GM19023 (cell line): ENCODE measurements around the gene MAJIN.
A peak's percentile ranks its signal among the peaks of the same experiment; 100 is the strongest.

Source experiments
- ATAC-seq: cut with Tn5 transposase; IDR thresholded peaks from one replicate; pipeline ENCODE4 v1.9.1; 2021; ENCODE audit warnings: mild to moderate bottlenecking, moderate library complexity; ENCODE audit not compliant: unreplicated experiment

MAJIN gene

DNA sequence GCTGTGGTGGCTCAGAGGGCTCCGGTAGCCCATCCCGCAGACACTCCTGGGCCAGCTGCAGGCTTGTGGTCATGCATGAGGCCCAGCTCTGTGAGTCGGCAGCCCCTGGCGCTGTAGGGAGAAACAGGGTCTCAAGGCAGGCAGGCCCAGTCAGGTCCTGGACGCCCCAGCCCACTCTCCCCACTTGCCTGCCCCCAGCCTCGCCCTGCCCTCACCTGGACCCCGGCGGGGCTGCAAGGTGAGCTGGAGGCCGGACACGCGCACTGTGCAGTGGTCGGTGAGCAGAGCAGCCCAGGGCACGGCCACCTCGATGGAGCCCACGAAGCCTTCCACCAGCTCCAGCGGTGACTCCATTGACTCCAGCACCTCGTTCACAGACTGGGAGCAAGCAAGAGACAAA, 57.8 kb downstream of the MAJIN start:
- no peak for ATAC-seq

- ATAC-seq, result no peak
Measured at GRCh38 chr11:64913171-64913727, 58.7 kb downstream of the MAJIN start.

DNA sequence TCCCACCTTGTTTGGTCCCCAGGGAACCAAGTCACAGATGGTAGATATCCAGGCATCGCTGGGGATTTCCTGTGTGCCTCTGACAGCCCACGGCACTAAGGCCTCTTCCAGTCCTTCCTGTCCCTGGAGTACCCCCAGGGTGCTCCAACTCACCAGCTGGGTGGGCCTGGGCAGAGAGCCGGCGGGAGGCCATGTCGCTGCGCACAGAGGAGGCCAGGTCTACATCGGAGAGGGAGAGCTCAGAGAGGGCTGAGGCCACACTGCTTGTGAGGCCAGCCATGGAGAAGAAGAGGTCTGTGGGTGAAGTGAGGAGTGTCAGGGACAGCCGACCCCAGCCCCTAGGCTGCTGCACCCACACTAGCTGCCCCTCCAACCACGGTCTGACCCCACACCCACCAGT, 60.2 kb downstream of the MAJIN start:
- ATAC-seq, result no peak

DNA sequence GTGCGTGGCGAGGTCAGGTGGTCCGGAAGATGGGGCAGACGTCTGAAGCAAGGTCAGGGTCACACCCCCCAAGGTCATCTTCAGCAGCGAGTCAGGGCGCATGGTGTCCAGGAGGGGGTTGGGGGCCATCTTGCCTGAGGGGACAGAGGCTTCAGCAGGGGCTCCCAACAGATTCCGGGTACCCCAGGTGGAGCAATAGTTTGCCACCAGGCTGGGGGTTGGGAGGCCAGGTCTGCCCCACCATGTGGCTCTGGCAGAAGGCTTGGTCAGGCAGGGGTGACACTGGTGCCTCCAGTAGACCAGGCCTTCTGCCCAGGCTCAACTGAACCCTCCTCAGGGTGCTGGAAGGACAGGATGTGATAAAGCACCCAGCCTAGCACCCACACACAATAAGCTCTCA, 60.8 kb downstream of the MAJIN start:
- no peak for ATAC-seq

DNA sequence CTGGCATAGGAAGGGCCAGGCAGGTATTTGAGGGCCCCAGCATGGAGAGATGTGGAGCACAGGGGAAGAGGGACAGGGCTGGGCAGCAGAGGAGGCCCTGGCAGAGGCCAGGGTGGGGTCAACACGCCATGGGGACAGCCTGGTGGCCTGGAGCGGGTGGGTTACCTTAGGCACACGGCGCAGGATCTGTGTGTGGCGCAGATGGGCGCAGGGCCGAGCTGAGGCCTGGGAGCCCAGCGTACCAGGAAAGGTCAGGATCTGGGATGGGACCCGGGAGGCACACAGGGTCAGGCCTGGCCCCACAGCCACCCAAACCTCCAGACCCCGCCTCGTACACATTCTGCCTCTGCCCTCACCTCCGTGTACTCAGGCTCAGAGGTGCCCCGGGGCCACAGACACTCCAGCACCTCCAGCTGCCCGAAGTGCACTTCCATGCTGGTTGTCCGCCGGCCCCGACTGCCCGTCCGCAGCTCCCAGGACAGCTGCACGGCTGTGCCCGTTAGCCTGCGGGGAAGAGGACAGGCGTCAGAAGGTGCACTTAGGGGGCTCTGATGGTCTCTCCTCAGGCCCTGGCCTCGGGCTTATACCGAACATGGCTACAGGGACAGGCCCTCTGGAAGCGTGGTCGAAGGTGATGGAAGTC, 61.3 kb downstream of the MAJIN start:
- no peak for ATAC-seq

GRCh38 chr11:64909653-64910343, 62.1 kb downstream of the MAJIN start:
- no peak for ATAC-seq

- no peak for ATAC-seq
Measured at GRCh38 chr11:64908766-64909165, 63.1 kb downstream of the MAJIN start.

- ATAC-seq, result no peak
Measured at GRCh38 chr11:64906314-64906635, 65.6 kb downstream of the MAJIN start.

DNA sequence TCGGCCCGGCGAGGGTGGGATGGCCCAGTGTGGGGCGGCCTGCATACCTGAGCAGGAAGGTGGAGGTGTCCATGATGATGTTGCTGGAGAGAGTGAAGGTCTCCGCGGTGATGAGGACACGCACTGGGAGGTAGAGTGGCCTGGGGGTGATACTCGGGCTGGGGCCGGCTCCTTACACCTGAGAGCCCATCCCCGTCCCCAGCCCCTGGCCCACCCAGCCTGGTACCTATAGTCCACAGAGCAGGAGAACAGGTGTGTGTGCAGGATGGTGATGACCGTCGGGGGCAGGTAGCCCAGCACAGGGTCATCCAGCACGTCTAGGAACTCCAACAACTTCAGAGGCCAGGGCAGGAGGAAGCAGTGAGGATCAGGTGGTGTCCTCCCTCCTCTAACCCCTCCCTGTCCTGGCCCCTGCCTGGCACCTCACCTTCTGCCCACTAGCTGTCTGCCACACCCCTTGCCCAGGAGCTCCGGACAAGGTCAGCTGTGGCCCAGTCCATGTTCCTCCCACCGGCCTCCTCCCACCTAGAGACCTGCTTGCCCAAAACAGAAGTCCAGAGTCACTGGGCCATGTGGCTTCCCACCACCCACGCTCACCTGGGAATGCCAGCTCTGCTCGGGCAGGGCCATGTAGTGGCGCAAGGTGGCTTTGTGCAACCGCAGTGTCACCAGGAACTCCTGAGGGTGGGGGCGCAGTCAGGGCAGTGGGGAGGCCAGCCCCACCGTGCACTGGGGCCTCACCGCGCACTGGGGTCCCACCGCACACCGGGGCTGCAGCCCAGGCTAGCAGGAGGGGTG, 66.2 kb downstream of the MAJIN start:
- ATAC-seq, result no peak

- ATAC-seq, result no peak
Measured at GRCh38 chr11:64903291-64903833, 68.5 kb downstream of the MAJIN start.

GRCh38 chr11:64902102-64902900, 69.6 kb downstream of the MAJIN start:
- ATAC-seq, result no peak

GRCh38 chr11:64900774-64901173, 71.1 kb downstream of the MAJIN start:
- no peak for ATAC-seq

DNA sequence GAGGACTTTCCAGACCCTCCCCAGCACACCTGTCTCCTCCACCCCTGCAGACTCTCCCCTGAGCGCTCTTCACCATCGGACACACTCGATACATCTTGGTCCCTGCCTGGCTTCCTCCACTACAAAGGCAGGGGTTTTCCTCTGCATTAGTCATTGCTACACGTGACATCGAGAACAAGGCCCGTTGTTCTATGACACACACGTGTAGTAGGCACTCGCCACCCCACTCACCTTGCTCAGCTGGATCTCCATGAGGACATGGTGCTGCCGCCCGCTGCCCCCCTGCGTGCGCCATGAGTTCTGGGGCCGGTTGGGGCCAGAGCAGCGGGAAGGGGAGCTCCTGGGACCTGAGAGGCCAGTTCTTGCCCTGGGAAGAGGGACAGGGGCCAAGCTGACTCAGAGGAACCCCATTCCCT, 71.6 kb downstream of the MAJIN start:
- no peak for ATAC-seq

DNA sequence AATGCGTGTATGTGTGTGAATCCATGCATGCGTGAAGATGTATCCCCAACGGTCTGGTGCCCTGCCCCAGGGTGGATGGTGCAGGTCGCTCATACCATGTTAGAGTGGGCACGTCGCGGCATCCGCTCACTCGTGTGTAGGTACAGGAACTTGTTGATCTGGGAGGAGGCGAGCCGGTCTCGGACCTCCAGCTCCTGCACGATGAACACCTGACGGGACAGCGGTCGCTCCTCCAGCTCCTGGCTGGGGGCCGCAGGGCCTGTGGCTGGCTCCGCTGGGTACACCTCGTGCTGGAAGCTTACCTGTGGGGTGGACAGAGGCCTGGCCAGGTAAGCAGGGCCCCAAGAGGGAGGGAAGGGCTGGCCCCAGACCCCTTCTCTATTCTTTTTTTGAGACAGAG, 73.4 kb downstream of the MAJIN start:
- ATAC-seq, result no peak

GRCh38 chr11:64898076-64898445, 73.8 kb downstream of the MAJIN start:
- no peak for ATAC-seq

GRCh38 chr11:64897381-64898075, 74.4 kb downstream of the MAJIN start:
- ATAC-seq, result no peak

DNA sequence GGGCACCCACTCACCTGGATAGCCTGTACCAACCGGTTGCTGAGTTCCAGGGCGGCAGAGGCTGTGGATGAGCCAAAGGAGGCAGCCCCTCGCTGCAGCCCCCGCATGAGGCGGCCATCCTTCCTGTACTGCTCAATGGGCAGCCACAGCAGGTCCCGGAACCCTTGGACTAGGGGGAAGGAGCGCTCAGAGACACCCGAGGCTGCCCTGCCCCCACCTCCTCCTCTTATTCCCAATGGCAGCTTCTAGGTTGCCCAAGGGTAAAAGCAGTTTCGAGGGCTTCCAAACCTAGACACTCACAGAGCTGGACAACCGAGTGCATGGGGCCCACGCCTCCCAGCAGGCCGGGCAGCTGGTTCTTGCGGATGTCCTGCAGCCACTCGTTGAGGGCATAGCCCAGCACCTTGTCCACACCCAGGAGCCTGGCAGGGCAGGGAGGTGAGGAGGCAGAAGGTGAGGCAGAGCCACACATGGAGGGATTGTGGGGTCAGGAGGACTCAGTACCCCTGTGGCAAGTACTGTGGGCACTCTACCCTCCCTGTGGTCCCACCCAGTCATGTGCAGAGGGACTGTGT, 75.4 kb downstream of the MAJIN start:
- no peak for ATAC-seq

GRCh38 chr11:64894812-64895452, 77.0 kb downstream of the MAJIN start:
- no peak for ATAC-seq

- peak; percentile 74 for ATAC-seq
Measured at GRCh38 chr11:64894070-64894811, 77.7 kb downstream of the MAJIN start.
